Transverse colon (tissue), 4 donors: ENCODE data around the gene SGCA. TPM values are rescaled to one million over a fixed set of nuclear protein-coding genes. Genes with fewer than 3 reads are reported as not detected.

Source experiments
- DNase-seq: peaks from one replicate; pipeline ENCODE4 v3.0.0-alpha.2; 2019
- H3K27ac ChIP-seq, 4 donors: fragments of 200-600 bp; sonication (generic); 2 replicates each; pipeline ENCODE4 v1.5.1; 2016 to 2018; ENCODE audit warnings: inconsistent platforms in 4 of 4
- H3K27me3 ChIP-seq: fragments of 200-600 bp; sonication (generic); 2 replicates; pipeline ENCODE4 v1.5.1; 2017; ENCODE audit warnings: inconsistent platforms
- H3K36me3 ChIP-seq, 4 donors: fragments of 200-600 bp; sonication (generic); 2 replicates each; pipeline ENCODE4 v1.5.1; 2017 to 2019; ENCODE audit warnings: inconsistent platforms in 4 of 4
- H3K4me1 ChIP-seq, 4 donors: fragments of 200-600 bp; sonication (generic); 2 replicates each; pipeline ENCODE4 v1.5.1; 2017 to 2020; ENCODE audit warnings: inconsistent platforms in 4 of 4
- H3K4me3 ChIP-seq, 4 donors: fragments of 200-600 bp; sonication (generic); 1 replicate in 1 of 4; 2 replicates in 3 of 4; pipeline versions ENCODE4 v1.5.1 to v1.6.1; 2017 to 2019; ENCODE audit warnings: inconsistent platforms in 4 of 4
- H3K9me3 ChIP-seq, 2 donors: fragments of 200-600 bp; sonication (generic); 2 replicates each; pipeline ENCODE4 v1.5.1; 2017 to 2019; ENCODE audit warnings: inconsistent platforms in 2 of 2
- CTCF ChIP-seq, 5 experiments: fragments of 200-600 bp in 3 of 5; fragments of 450-650 bp in 2 of 5; sonication (generic) in 3 of 5; IDR thresholded peaks; 1 replicate in 2 of 5; 2 replicates in 3 of 5; pipeline ENCODE4 v1.5.1; 2016 to 2017; ENCODE audit warnings: antibody characterized with exemption in 5 of 5, inconsistent platforms in 3 of 5, mild to moderate bottlenecking in 2 of 5, moderate library complexity in 1 of 5
- EP300 ChIP-seq: sonication (generic); formaldehyde crosslinking; IDR thresholded peaks from one replicate; pipeline ENCODE4 v1.6.1; 2017; ENCODE audit warnings: antibody characterized with exemption, low read depth
- POLR2A ChIP-seq: fragments of 450-650 bp; IDR thresholded peaks from one replicate; pipeline ENCODE4 v1.6.1; 2016; ENCODE audit warnings: antibody characterized with exemption, mild to moderate bottlenecking, moderate library complexity
- POLR2AphosphoS5 ChIP-seq, 3 donors: sonication (generic); formaldehyde crosslinking; IDR thresholded peaks; one replicate each; pipeline ENCODE4 v1.6.1; 2016; ENCODE audit warnings: antibody characterized with exemption in 3 of 3
- WGBS, 2 donors: methylation state at CpG; one replicate each; pipeline ENCODE4 v1.1.5; 2018; ENCODE audit warnings: low coverage in 1 of 2; 5-methylcytosine and 5-hydroxymethylcytosine counted together
- in situ Hi-C, 4 donors: fragments of 200-750 bp; cut with MboI; loops; one replicate each; pipeline versions ENCODE4 v1.15.0 to v1.15.1; 2017; ENCODE audit warnings: low sequenced_read_pairs in 3 of 4, low pct_ligation_motif_present in 1 of 4, low pct_unique_long_range_greater_than_20kb in 1 of 4
- intact Hi-C: fragments of 100-400 bp; cut with DNase I; formaldehyde crosslinking; loops from one replicate; pipeline ENCODE4 v1.15.1; 2023; ENCODE audit warnings: low total_unique reads
- total RNA-seq, 4 donors: library from RNA; depleted of rRNA; stranded (reverse); fragments of >200 nt; gene quantifications; one replicate each; pipeline ENCODE4 v1.1.0, GENCODE V29; 2016

Gene SGCA
- total RNA-seq, 4 donors from 2014 or later: 3.7 to 65.3 (median 7.6) TPM

GRCh38 chr17:50151937-50152547, 13.8 kb upstream of the SGCA start:
- DNase-seq: peak; percentile 90
- peak overlapping the region; percentile 61 to 91 (median 78) for H3K4me3 ChIP-seq
- no peaks in the 10 kb centered on the region for H3K36me3 ChIP-seq
- 0 to 1% methylated on average over 5 to 11 of the region's 12 CpGs for WGBS, 2 donors
- H3K4me1 ChIP-seq: peaks cover 15 to 55% (median 41%) of the 10 kb centered on the region in 4 donors
- intact Hi-C loops (no loop called here), in situ Hi-C loops (no loop called here)
- TF ChIP-seq EP300: no peak
- peak; percentile 9 to 58 (median 40) for TF ChIP-seq POLR2AphosphoS5 (IDR thresholded peaks at IDR 0.05)
- H3K9me3 ChIP-seq: no peaks in the 10 kb centered on the region
- no peaks in the 10 kb centered on the region for H3K27me3 ChIP-seq
- peak overlapping the region; percentile 92 to 98 (median 95) for H3K27ac ChIP-seq

- in situ Hi-C loops: no loop called here
- peaks cover 8 to 48% (median 34%) of the 10 kb centered on the region in 4 donors for H3K4me1 ChIP-seq
- 80% methylated on average over 7 of the region's 7 CpGs; no CpG with 5 or more reads in 1 of the 2 donors for WGBS, 2 donors
- TF ChIP-seq POLR2AphosphoS5 (IDR thresholded peaks at IDR 0.05) (no peak), CTCF (IDR thresholded peaks at IDR 0.05) (no peak), EP300 (no peak), POLR2A (no peak)
- DNase-seq: no peak
- H3K4me3 ChIP-seq: no peak overlapping the region
- no peaks in the 10 kb centered on the region for H3K27me3 ChIP-seq
- intact Hi-C loops: no loop called here
- peak overlapping the region; percentile 92 to 98 (median 95) for H3K27ac ChIP-seq
- no peaks in the 10 kb centered on the region for H3K9me3 ChIP-seq
- no peaks in the 10 kb centered on the region for H3K36me3 ChIP-seq
These were observed 13.1 kb upstream of the SGCA start for GRCh38 chr17:50152736-50153135.

- DNase-seq: no peak
- TF ChIP-seq EP300 (no peak), POLR2AphosphoS5 (IDR thresholded peaks at IDR 0.05) (no peak), POLR2A (no peak), CTCF (IDR thresholded peaks at IDR 0.05) (no peak)
- Histone ChIP-seq H3K4me3 (no peak overlapping the region), H3K4me1 (peaks cover 6 to 38% (median 24%) of the 10 kb centered on the region in 4 donors), H3K27ac (peak overlapping the region; percentile 0 to 98 (median 81)), H3K9me3 (no peaks in the 10 kb centered on the region), H3K36me3 (no peaks in the 10 kb centered on the region), H3K27me3 (no peaks in the 10 kb centered on the region)
- in situ Hi-C loops (no loop called here), intact Hi-C loops (no loop called here)
- 71 to 100% methylated on average over 1 to 16 of the region's 16 CpGs for WGBS, 2 donors
These were observed 11.9 kb upstream of the SGCA start for GRCh38 chr17:50153650-50154575.

GRCh38 chr17:50154604-50155003, 11.2 kb upstream of the SGCA start:
- peak; percentile 43 for DNase-seq
- Histone ChIP-seq H3K4me1 (peaks cover 6 to 31% (median 21%) of the 10 kb centered on the region in 4 donors), H3K27ac (peak overlapping the region; percentile 63 to 98 (median 81)), H3K4me3 (no peak overlapping the region), H3K36me3 (no peaks in the 10 kb centered on the region), H3K9me3 (no peaks in the 10 kb centered on the region), H3K27me3 (no peaks in the 10 kb centered on the region)
- intact Hi-C loops (no loop called here), in situ Hi-C loops (no loop called here)
- TF ChIP-seq CTCF (IDR thresholded peaks at IDR 0.05) (no peak), EP300 (no peak), POLR2A (no peak), POLR2AphosphoS5 (IDR thresholded peaks at IDR 0.05) (no peak)
- 25% methylated on average over 1 of the region's 1 CpG; no CpG with 5 or more reads in 1 of the 2 donors for WGBS, 2 donors
